Globus pallidus (tissue), 1 donor: ENCODE measurements around the gene RNPC3.
"Not testable (repeated sequence)": the region's sequence is repeated elsewhere in the genome, so short reads cannot be mapped to it uniquely, and the experiment has no call there.

Experiments
- DNase-seq: peaks from one replicate; pipeline ENCODE4 v3.0.0-alpha.2; 2015; ENCODE audit warnings: low spot score

RNPC3 gene

DNA sequence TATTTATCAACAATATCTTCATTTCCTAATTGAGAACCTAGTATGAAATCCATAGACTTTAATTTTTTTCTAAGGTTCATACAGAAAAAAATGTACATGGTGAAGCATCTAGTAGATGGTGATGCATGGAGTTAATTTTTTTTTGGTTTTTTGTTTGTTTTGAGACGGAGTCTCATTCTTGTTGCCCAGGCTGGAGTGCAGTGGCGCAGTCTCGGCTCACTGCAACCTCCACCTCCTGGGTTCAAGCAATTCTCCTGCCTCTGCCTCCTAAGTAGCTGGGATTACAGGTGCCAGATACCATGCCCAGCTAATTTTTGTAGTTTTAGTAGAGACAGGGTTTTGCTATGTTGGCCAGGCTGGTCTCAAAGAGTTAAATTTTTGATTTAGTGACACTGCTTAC, 35.6 kb downstream of the RNPC3 start:
- not testable (repeated sequence) for DNase-seq

DNA sequence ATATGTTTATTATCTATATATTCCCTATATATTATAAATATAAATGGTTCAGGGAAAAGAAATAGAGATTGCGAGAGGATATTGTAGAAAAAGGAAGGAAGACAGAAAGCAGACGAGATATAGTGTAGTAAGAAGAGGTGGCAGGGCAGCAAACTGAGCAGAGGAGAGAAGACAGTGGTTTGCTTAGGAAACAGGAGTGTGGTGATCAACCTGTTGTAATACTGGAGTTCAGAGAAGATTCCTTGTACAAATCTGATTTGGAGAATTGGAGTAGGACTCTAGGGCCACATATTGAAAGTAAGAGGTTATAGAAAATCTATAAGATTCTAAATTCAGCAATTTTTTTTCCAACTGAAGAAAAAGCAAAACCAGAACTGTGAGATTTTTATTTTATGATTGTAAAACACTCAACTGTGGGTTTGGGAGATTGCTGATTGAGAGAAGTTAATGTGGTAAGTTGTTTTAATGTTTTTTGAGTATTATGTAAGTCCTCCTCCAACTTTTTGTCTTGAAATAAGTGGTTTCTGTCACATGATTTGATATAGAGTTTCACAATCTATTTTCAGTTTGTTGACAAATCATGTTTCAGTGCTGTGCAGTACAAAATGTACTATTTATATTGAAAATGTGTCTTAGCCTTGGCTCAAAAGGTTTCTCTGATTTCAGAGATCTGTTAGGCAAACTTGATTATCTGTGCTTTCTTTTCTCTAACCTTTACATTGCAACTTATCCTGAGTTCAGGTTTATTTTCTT, 36.3 kb downstream of the RNPC3 start:
- no peak for DNase-seq

DNA sequence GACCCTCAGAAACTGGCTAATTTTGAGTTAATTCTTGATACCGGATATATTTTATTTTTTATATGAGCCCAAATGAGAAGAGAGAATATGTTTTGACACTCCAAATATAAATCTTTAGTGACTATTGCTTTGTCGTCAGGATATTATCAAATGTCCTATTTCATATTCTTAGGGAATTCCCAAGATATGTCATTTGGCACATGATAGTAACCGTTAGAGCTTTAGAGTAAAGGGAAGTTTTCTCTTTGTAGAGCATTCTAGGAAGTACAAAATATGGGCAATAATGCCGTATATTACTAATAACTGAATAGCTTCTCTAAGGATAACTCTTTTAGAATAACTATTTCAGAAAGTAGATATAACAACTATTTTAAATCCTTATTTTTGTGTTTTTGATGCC, 37.6 kb downstream of the RNPC3 start:
- no peak for DNase-seq

DNA sequence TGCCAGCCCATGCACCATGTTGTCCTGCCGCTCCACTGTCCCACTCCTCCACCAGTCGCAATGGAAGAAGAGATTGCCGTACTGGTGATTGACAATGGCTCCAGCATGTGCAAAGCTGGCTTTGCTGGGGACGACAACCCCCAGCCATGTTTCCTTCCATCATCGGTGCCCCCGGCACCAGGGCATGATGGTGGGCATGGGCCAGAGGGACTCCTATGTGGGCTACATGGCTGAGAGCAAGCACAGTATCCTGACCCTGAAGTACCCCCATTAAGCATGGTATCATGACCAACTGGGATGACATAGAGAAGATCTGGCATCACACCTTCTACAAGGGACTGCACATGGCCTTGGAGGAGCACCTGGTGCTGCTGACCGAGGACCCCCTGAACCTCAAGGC, 44.0 kb downstream of the RNPC3 start:
- DNase-seq: no peak

DNA sequence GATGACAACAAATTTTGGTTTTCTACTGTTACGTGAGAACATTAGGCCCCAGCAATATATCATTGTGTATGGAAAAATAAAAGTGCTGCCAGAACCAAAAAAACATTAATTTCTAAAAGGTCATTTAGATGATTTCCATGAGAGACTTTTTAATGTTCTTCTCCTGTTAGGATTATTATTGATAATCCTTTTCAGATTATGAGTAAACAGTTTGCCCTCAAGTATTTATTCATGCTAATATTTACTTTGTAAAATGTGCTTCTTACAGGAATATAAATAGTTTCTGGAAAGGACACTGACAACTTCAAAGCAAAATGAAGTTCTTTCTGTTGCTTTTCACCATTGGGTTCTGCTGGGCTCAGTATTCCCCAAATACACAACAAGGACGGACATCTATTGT, 45.8 kb downstream of the RNPC3 start, which contains the start of gene AMY2B:
Gene AMY2B (plus strand): TSS at position 301 of the 400 bp plus-strand sequence. CDS start 14 bp downstream, at position 315.
- DNase-seq: not testable (repeated sequence)

DNA sequence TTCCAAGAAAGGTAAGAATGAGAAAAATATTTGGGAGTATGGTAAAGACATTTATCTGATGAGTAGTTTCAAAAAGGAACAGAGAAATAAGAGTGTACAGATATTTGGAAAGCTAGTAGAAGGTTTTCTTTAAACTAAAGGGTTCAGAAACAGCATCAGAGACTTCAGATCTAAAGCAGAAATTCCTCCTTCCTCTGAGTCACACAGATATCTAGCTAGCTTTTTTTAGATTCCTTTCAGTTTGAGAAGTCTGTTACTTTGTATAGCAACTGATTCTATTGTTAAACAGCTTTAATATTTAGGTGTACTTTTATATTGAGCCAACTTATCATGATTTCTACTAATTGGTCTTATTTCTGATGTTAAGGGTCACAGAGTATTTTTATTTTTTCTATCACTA, 50.6 kb downstream of the RNPC3 start:
- DNase-seq: no peak

DNA sequence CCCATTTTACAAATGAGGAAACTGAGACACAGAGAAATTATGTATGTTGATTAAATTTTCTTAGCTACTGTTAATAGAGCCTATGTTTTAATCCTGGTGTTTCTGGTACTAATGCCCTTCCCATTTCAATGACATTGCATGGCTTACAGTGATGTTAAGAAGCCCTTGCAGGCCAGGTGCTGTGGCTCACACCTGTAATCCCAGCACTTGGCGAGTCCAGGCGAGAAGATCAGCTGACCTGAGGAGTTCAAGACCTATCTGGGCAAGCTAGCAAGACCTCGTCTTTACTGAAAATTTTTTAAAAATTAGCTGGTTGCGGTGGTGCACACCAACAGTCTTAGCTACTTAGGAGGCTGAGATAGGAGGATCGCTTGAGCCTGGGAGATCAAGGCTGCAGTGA, 51.3 kb downstream of the RNPC3 start:
- DNase-seq: not testable (repeated sequence)

DNA sequence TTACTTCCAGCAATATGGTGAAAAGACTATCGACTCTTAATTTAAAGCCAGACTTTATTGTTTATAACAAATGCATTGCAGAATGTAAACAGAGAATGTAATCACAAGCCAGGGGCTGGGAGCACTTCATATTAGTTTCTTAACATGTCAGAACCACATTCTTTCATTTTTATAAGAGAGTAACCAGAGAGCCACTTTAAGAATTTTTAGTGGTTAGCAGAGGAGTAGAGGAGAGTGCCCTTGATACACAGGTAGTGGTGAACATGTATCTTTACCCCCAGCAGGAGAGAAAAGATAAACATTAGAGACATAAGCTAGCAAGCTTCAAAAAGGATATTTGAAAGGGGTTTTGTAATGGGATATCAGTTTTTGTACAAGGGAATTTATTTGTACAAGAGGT, 57.0 kb downstream of the RNPC3 start:
- no peak for DNase-seq

DNA sequence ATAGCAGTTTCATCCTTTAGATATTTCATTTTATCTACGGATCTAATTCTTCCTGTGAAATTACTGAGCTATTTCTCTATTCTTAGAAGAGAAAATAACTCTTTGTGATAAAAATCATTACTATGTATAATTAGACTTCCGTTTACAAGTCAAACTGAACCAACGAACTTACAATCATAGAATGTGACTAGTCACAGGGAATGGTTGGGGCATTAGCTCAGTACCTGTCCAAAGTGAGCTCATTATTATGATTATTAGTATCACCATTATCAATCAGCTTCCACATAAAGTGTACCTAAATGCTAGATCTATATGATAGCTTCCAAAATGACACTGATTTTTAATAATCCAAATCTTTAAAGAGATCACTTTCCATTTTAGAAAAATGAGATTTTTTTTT, 58.4 kb downstream of the RNPC3 start:
- DNase-seq: no peak

DNA sequence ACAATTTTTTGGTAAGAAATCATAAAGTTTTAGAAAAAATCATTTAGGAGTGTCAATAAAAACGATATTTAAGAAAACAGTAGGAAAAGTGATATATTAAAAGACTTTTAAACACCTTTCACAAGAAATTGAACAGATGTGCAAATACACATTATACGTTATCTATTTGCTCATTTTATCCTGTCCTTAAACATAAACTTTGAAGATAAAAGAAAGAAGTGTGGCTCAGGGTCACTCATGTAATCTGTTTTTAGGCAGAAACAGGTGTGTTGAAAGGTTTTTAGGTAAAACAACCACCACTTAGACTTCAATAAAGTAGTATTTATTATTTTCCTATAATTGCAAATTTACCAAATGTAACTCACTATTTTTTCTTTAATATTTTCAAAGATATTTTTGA, 59.0 kb downstream of the RNPC3 start:
- no peak for DNase-seq

DNA sequence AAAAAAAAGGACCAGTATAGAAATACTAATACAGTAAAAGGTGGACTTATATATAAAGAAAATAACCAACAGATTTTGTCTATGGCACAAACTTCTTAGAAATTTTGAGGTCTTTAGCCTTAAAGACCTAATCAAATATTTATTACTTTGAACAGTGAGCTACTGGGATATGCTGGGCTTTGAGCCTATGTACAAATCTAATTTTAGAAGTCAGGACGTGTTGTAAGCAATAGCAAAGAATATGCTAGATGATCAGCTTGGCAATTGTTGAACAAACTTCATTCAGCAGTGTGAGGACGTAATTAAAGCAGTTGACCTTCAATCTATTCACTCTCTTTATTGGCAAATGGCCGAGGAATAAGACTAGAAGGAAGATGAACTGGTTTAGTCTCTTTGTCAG, 77.2 kb downstream of the RNPC3 start:
- not testable (repeated sequence) for DNase-seq
